ENCODE data around the gene NUMBL. TPM values are rescaled to one million over a fixed set of nuclear protein-coding genes. Genes with fewer than 3 reads are reported as not detected.
A peak's percentile ranks its signal among the peaks of the same experiment; 100 is the strongest.
"Not testable (repeated sequence)": the region's sequence is repeated elsewhere in the genome, so short reads cannot be mapped to it uniquely, and the experiment has no call there.

Gene NUMBL
- total and polyA plus RNA-seq, 2 donors, result 2.0 to 15.3 TPM

DNA sequence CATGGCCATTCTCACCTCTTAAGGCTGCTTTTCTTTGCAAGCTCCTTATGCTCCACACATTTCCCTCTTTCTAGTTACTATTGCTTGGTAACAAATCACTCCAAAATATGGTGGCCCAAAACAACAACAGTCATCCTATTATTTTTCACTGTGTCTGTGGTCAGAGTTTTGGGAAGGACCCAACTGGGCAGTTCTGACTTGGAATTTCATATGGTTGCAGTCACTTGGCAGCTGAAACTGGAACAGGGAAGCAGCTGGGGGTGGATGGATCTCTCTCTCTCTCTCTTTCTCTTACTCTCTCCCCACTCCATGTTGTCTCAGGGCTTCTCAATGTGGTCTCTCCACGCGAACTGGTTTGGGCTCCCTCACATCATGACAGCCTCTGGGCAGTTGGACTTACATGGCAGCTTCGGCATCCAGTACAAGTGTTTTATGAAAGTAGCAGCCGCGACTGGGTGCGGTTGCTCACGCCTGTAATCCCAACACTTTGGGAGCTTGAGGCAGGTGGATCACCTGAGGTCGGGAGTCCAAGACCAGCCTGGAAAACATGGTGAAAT lies 39.6 kb downstream of the NUMBL start:
- no peaks in the 10 kb centered on the region for H3K36me3 ChIP-seq (ENCODE audit: control insufficient read depth in 2 of 2, insufficient read depth in 2 of 2, low read length in 1 of 2)
- no peak for DNase-seq (ENCODE audit: low read depth in 6 of 9, low spot score in 9 of 9)
- no peak overlapping the region for H3K4me3 ChIP-seq (ENCODE audit: low read length in 2 of 2)
- H3K27ac ChIP-seq (ENCODE audit: low read depth in 1 of 2, low read length in 1 of 2), result no peak overlapping the region
- 96% methylated on average over 8 of the region's 8 CpGs for WGBS
- no peaks in the 10 kb centered on the region for H3K4me1 ChIP-seq (ENCODE audit: control insufficient read depth in 2 of 2, insufficient read depth in 2 of 2, low read length in 2 of 2)
- peaks cover 0 to 3% of the 10 kb centered on the region in 2 donors for H3K27me3 ChIP-seq (ENCODE audit: control insufficient read depth in 2 of 2, insufficient read depth in 1 of 2, low read length in 1 of 2)
- H3K9me3 ChIP-seq (ENCODE audit: control insufficient read depth in 2 of 2, insufficient read depth in 1 of 2, low read length in 1 of 2), result no peaks in the 10 kb centered on the region

DNA sequence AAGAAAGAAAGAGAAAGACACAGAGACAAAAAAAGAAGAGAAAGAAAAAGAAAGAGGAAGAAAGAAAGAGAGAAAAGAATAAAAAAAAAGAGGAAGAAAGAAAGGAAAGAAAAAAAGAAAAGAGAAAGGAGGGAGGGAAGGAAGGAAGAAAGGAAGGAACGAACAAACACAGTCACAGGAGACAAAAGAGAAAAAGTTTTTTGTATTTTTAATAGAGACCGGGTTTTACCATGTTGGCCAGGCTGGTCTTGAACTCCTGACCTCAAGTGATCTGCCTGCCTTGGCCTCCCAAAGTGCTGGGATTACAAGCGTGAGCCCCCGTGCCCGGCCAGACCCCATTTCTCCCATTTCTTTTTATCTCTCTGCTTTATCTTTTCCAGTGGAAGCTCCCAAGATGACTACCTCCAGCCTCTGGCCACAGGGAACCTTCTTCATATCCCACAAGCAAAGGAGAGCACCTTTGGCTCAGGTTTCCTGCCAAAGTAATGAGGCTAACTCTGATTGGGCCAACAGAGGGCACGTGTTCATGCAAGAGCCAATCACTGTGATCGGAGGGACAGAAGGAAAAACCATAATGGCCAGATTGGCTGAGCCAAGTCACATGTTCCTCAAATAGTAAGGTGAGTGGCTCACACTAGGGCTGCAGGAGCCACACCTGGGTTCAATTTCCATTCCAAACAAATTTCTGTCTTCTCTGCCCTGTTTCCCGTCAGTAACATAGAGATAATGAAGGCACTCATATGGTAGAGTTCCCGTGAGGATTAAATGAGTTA lies 40.4 kb downstream of the NUMBL start:
- H3K4me3 ChIP-seq (ENCODE audit: low read length in 2 of 2); H3K9me3 ChIP-seq (ENCODE audit: control insufficient read depth in 2 of 2, insufficient read depth in 1 of 2, low read length in 1 of 2); H3K4me1 ChIP-seq (ENCODE audit: control insufficient read depth in 2 of 2, insufficient read depth in 2 of 2, low read length in 2 of 2); H3K27me3 ChIP-seq (ENCODE audit: control insufficient read depth in 2 of 2, insufficient read depth in 1 of 2, low read length in 1 of 2); H3K36me3 ChIP-seq (ENCODE audit: control insufficient read depth in 2 of 2, insufficient read depth in 2 of 2, low read length in 1 of 2); H3K27ac ChIP-seq (ENCODE audit: low read depth in 1 of 2, low read length in 1 of 2); DNase-seq (ENCODE audit: low read depth in 6 of 9, low spot score in 9 of 9): not testable (repeated sequence)
- WGBS, result 97% methylated on average over 9 of the region's 9 CpGs

- 92% methylated on average over 5 of the region's 5 CpGs for WGBS
- H3K36me3 ChIP-seq (ENCODE audit: control insufficient read depth in 2 of 2, insufficient read depth in 2 of 2, low read length in 1 of 2), result no peaks in the 10 kb centered on the region
- no peaks in the 10 kb centered on the region for H3K4me1 ChIP-seq (ENCODE audit: control insufficient read depth in 2 of 2, insufficient read depth in 2 of 2, low read length in 2 of 2)
- H3K9me3 ChIP-seq (ENCODE audit: control insufficient read depth in 2 of 2, insufficient read depth in 1 of 2, low read length in 1 of 2), result no peaks in the 10 kb centered on the region
- no peak overlapping the region for H3K27ac ChIP-seq (ENCODE audit: low read depth in 1 of 2, low read length in 1 of 2)
- DNase-seq (ENCODE audit: low read depth in 6 of 9, low spot score in 9 of 9), result no peak
- H3K27me3 ChIP-seq (ENCODE audit: control insufficient read depth in 2 of 2, insufficient read depth in 1 of 2, low read length in 1 of 2), result peaks cover 0 to 3% of the 10 kb centered on the region in 2 donors
- H3K4me3 ChIP-seq (ENCODE audit: low read length in 2 of 2), result no peak overlapping the region
Observed at GRCh38 chr19:40646743-40647254, 43.7 kb downstream of the NUMBL start.

DNA sequence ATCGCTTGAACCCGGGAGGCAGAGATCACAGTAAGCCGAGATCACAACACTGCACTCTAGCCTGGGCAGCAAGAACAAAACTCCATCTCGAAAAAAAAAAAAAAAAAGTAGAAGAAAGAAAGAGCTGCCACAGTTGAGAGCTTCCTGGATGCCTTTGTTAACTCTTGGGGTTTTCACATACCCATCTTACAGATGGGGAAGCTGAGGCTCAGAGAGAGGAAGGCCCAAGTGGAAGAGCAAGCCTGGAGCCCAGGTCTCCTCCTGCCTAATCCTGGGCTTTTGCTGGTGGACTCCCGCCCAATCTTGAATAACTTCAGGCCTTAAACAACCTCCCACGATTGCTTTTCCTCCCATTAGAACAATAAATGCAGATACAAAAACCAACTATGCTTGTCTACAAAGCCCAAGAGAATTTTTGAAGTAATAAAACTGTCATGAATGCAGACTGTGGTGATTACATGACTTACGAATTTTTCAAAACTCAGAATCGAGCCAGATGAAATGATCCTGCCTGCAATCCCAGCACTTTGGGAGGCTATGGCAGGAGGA lies 47.6 kb downstream of the NUMBL start:
- Histone ChIP-seq H3K4me3 (ENCODE audit: low read length in 2 of 2) (no peak overlapping the region), H3K27me3 (ENCODE audit: control insufficient read depth in 2 of 2, insufficient read depth in 1 of 2, low read length in 1 of 2) (peaks cover 0 to 3% of the 10 kb centered on the region in 2 donors), H3K36me3 (ENCODE audit: control insufficient read depth in 2 of 2, insufficient read depth in 2 of 2, low read length in 1 of 2) (no peaks in the 10 kb centered on the region), H3K27ac (ENCODE audit: low read depth in 1 of 2, low read length in 1 of 2) (no peak overlapping the region), H3K4me1 (ENCODE audit: control insufficient read depth in 2 of 2, insufficient read depth in 2 of 2, low read length in 2 of 2) (peaks cover 0 to 6% of the 10 kb centered on the region in 2 donors), H3K9me3 (ENCODE audit: control insufficient read depth in 2 of 2, insufficient read depth in 1 of 2, low read length in 1 of 2) (no peaks in the 10 kb centered on the region)
- 93% methylated on average over 8 of the region's 8 CpGs for WGBS
- no peak for DNase-seq (ENCODE audit: low read depth in 6 of 9, low spot score in 9 of 9)

DNA sequence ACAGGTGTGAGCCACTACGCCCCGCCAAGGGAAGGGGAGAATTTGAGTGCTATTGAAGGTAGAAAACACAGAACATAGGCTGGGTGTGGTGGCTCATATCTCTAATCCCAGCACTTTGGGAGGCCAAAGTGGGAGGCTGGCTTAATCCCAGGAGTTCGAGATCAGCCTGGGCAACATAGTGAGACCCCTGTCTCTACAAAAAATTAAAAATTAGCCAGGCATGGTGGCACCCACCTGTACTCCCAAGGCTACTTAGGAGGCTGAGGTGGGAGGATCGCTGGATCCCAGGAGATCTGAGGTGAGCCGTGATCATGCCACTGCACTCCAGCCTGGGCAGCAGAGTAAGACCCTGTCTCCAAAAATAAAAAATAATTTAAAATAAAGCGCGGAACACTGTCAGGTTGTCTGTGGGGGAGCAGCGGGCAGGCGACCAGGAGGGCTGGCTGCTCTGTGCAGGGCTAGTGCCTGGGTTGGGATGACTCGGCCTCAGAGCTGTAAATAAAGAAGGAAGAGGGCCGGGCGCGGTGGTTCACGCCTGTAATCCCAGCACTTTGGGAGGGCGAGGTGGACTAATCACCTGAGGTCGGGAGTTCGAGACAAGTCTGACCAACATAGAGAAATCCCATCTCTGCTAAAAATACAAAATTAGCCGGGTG lies 48.3 kb downstream of the NUMBL start:
- no peak for DNase-seq (ENCODE audit: low read depth in 6 of 9, low spot score in 9 of 9)
- Histone ChIP-seq H3K36me3 (ENCODE audit: control insufficient read depth in 2 of 2, insufficient read depth in 2 of 2, low read length in 1 of 2) (no peaks in the 10 kb centered on the region), H3K9me3 (ENCODE audit: control insufficient read depth in 2 of 2, insufficient read depth in 1 of 2, low read length in 1 of 2) (no peaks in the 10 kb centered on the region), H3K27ac (ENCODE audit: low read depth in 1 of 2, low read length in 1 of 2) (no peak overlapping the region), H3K4me3 (ENCODE audit: low read length in 2 of 2) (no peak overlapping the region), H3K27me3 (ENCODE audit: control insufficient read depth in 2 of 2, insufficient read depth in 1 of 2, low read length in 1 of 2) (peaks cover 0 to 3% of the 10 kb centered on the region in 2 donors), H3K4me1 (ENCODE audit: control insufficient read depth in 2 of 2, insufficient read depth in 2 of 2, low read length in 2 of 2) (peaks cover 0 to 6% of the 10 kb centered on the region in 2 donors)
- 97% methylated on average over 18 of the region's 18 CpGs for WGBS

GRCh38 chr19:40641281-40641680 lies 49.2 kb downstream of the NUMBL start:
- H3K4me3 ChIP-seq (ENCODE audit: low read length in 2 of 2), result no peak overlapping the region
- no peaks in the 10 kb centered on the region for H3K9me3 ChIP-seq (ENCODE audit: control insufficient read depth in 2 of 2, insufficient read depth in 1 of 2, low read length in 1 of 2)
- no peaks in the 10 kb centered on the region for H3K36me3 ChIP-seq (ENCODE audit: control insufficient read depth in 2 of 2, insufficient read depth in 2 of 2, low read length in 1 of 2)
- 97% methylated on average over 7 of the region's 7 CpGs for WGBS
- no peak for DNase-seq (ENCODE audit: low read depth in 6 of 9, low spot score in 9 of 9)
- peaks cover 0 to 6% of the 10 kb centered on the region in 2 donors for H3K4me1 ChIP-seq (ENCODE audit: control insufficient read depth in 2 of 2, insufficient read depth in 2 of 2, low read length in 2 of 2)
- peaks cover 0 to 1% of the 10 kb centered on the region in 2 donors for H3K27me3 ChIP-seq (ENCODE audit: control insufficient read depth in 2 of 2, insufficient read depth in 1 of 2, low read length in 1 of 2)
- H3K27ac ChIP-seq (ENCODE audit: low read depth in 1 of 2, low read length in 1 of 2), result no peak overlapping the region

DNA sequence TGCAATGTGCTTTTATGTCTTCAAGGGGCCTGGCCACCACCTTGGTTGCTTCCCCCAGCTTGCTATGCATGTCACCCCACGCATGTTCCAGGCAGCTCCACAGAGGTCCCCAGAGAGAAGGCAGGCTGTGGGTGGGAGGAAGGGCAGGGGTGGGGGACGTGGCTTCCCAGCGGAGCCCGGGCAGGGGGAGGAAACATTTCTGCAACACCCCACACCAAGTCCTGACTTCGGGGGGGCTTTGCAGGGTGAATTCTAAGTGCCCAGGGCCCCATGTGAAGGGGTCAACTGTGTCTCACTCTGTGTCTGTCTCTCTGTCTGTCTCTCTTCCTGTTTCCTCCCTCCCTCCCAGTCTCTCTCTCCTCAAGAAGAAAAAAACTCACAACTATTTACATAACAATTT lies 49.7 kb downstream of the NUMBL start:
- DNase-seq (ENCODE audit: low read depth in 6 of 9, low spot score in 9 of 9), result peak in 1 of 9 donors; percentile 19

GRCh38 chr19:40639638-40639982 lies 50.8 kb downstream of the NUMBL start:
- H3K36me3 ChIP-seq (ENCODE audit: control insufficient read depth in 2 of 2, insufficient read depth in 2 of 2, low read length in 1 of 2), result no peaks in the 10 kb centered on the region
- no peak overlapping the region for H3K4me3 ChIP-seq (ENCODE audit: low read length in 2 of 2)
- no peak overlapping the region for H3K27ac ChIP-seq (ENCODE audit: low read depth in 1 of 2, low read length in 1 of 2)
- H3K9me3 ChIP-seq (ENCODE audit: control insufficient read depth in 2 of 2, insufficient read depth in 1 of 2, low read length in 1 of 2), result no peaks in the 10 kb centered on the region
- 95% methylated on average over 6 of the region's 6 CpGs for WGBS
- no peak for DNase-seq (ENCODE audit: low read depth in 6 of 9, low spot score in 9 of 9)
- peaks cover 0 to 6% of the 10 kb centered on the region in 2 donors for H3K4me1 ChIP-seq (ENCODE audit: control insufficient read depth in 2 of 2, insufficient read depth in 2 of 2, low read length in 2 of 2)
- H3K27me3 ChIP-seq (ENCODE audit: control insufficient read depth in 2 of 2, insufficient read depth in 1 of 2, low read length in 1 of 2), result peaks cover 0 to 6% of the 10 kb centered on the region in 2 donors

More for the DNA sequence above, 49.7 kb downstream of the NUMBL start:
- WGBS, result 8% methylated on average over 5 of the region's 5 CpGs
- H3K4me1 ChIP-seq (ENCODE audit: control insufficient read depth in 2 of 2, insufficient read depth in 2 of 2, low read length in 2 of 2), result peaks cover 0 to 6% of the 10 kb centered on the region in 2 donors
- H3K27me3 ChIP-seq (ENCODE audit: control insufficient read depth in 2 of 2, insufficient read depth in 1 of 2, low read length in 1 of 2), result no peaks in the 10 kb centered on the region
- H3K4me3 ChIP-seq (ENCODE audit: low read length in 2 of 2), result no peak overlapping the region
- H3K27ac ChIP-seq (ENCODE audit: low read depth in 1 of 2, low read length in 1 of 2), result no peak overlapping the region
- no peaks in the 10 kb centered on the region for H3K36me3 ChIP-seq (ENCODE audit: control insufficient read depth in 2 of 2, insufficient read depth in 2 of 2, low read length in 1 of 2)
- no peaks in the 10 kb centered on the region for H3K9me3 ChIP-seq (ENCODE audit: control insufficient read depth in 2 of 2, insufficient read depth in 1 of 2, low read length in 1 of 2)

- WGBS, result 89% methylated on average over 1 of the region's 1 CpG
- Histone ChIP-seq H3K9me3 (ENCODE audit: control insufficient read depth in 2 of 2, insufficient read depth in 1 of 2, low read length in 1 of 2) (no peaks in the 10 kb centered on the region), H3K27ac (ENCODE audit: low read depth in 1 of 2, low read length in 1 of 2) (no peak overlapping the region), H3K4me3 (ENCODE audit: low read length in 2 of 2) (no peak overlapping the region), H3K4me1 (ENCODE audit: control insufficient read depth in 2 of 2, insufficient read depth in 2 of 2, low read length in 2 of 2) (peaks cover 0 to 8% of the 10 kb centered on the region in 2 donors), H3K27me3 (ENCODE audit: control insufficient read depth in 2 of 2, insufficient read depth in 1 of 2, low read length in 1 of 2) (peaks cover 2 to 12% of the 10 kb centered on the region in 2 donors), H3K36me3 (ENCODE audit: control insufficient read depth in 2 of 2, insufficient read depth in 2 of 2, low read length in 1 of 2) (no peaks in the 10 kb centered on the region)
- DNase-seq (ENCODE audit: low read depth in 6 of 9, low spot score in 9 of 9), result no peak
Observed at GRCh38 chr19:40638327-40638726, 52.1 kb downstream of the NUMBL start.

Measured in thymus (tissue), 11 donors.